ENCODE results near the gene NEU2. TPM values are rescaled to one million over a fixed set of nuclear protein-coding genes. Genes with fewer than 3 reads are reported as not detected.

The NEU2 gene
- total and polyA plus RNA-seq, 2 of the 13 experiments (the other 11 are each of a cell fraction or from before 2014, with no cell fraction given), result not detected

DNA sequence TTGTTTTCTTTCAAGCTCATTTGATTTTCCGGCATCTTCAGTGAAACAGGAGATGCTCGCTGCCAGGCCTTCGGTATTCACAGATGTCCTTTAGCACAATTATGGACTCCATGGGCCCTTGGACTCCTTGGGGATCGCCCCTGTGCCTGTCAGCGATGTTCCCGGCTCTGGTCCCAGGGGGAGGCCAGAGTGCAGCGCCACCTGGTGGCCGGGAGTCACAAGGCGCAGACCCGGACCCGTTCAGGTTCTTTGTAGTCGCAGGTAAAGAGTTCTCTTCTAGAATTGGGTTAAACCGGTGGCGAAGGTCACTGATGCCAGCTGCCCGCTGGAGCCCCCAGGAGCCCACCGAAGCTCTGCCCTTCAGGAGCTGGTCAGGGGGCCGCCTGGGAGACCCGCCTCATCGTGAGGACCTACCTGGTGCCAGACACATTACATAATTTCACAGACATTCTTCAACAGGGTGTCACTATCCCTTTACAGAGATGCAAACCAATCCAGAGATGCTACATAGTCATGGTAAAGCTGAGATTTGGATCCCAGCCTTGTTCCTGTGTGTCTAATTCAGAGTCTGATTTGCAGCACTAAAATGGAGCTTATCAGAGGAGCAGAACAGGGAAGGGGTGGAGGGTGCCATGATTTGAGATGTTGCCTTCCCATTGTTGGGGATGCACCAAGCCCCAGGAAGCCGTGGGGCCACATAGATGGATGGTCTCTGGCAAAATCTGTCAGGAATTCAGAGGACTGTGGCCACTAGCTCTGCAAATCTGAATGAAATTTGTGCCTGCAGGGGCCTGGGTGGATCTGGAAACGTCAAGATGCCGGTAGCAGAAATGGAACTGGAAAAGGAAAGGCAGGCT, 21.7 kb downstream of the NEU2 start (continued):
- TF ChIP-seq KLF15 (CRISPR knock-in tag; IDR thresholded peaks at IDR 0.05; ENCODE audit: borderline replicate concordance), result no peak
- no peak for TF ChIP-seq SCMH1 (CRISPR knock-in tag; IDR thresholded peaks at IDR 0.05; ENCODE audit: borderline replicate concordance)
- TF ChIP-seq ETV6 (CRISPR knock-in tag; conservative IDR thresholded peaks at IDR 0.05), result no peak
- TF ChIP-seq PCBP2 (optimal IDR thresholded peaks at IDR 0.05; ENCODE audit: low read depth, low read length, poor library complexity, severe bottlenecking), result no peak
- no peak for TF ChIP-seq ZKSCAN8 (CRISPR knock-in tag; IDR thresholded peaks at IDR 0.05; ENCODE audit: borderline replicate concordance)
- TF ChIP-seq ZNF547 (CRISPR knock-in tag; IDR thresholded peaks at IDR 0.05), result no peak
- TF ChIP-seq TOPORS (CRISPR knock-in tag; IDR thresholded peaks at IDR 0.05), result no peak
- TF ChIP-seq, protein P1, sequence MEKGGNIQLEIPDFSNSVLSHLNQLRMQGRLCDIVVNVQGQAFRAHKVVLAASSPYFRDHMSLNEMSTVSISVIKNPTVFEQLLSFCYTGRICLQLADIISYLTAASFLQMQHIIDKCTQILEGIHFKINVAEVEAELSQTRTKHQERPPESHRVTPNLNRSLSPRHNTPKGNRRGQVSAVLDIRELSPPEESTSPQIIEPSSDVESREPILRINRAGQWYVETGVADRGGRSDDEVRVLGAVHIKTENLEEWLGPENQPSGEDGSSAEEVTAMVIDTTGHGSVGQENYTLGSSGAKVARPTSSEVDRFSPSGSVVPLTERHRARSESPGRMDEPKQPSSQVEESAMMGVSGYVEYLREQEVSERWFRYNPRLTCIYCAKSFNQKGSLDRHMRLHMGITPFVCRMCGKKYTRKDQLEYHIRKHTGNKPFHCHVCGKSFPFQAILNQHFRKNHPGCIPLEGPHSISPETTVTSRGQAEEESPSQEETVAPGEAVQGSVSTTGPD (CRISPR knock-in tag; IDR thresholded peaks at IDR 0.05), result no peak
- TF ChIP-seq CCAR2 (optimal IDR thresholded peaks at IDR 0.05; ENCODE audit: low read depth, low read length), result no peak
- no peak for TF ChIP-seq ZNF143 (CRISPR knock-in tag; IDR thresholded peaks at IDR 0.05)
- no peak for TF ChIP-seq GTF2F1 (IDR thresholded peaks at IDR 0.05; ENCODE audit: low read length)
- no peak for TF ChIP-seq ATF1 (CRISPR knock-in tag; IDR thresholded peaks at IDR 0.05)
- TF ChIP-seq ZNF296 (CRISPR knock-in tag; conservative IDR thresholded peaks at IDR 0.05), result no peak
- no peak for TF ChIP-seq ZBTB8A (CRISPR knock-in tag; IDR thresholded peaks at IDR 0.05; ENCODE audit: borderline replicate concordance, low read depth)
- no peak for TF ChIP-seq ZNF34 (CRISPR knock-in tag; IDR thresholded peaks at IDR 0.05; ENCODE audit: borderline replicate concordance)
- TF ChIP-seq, protein P2, sequence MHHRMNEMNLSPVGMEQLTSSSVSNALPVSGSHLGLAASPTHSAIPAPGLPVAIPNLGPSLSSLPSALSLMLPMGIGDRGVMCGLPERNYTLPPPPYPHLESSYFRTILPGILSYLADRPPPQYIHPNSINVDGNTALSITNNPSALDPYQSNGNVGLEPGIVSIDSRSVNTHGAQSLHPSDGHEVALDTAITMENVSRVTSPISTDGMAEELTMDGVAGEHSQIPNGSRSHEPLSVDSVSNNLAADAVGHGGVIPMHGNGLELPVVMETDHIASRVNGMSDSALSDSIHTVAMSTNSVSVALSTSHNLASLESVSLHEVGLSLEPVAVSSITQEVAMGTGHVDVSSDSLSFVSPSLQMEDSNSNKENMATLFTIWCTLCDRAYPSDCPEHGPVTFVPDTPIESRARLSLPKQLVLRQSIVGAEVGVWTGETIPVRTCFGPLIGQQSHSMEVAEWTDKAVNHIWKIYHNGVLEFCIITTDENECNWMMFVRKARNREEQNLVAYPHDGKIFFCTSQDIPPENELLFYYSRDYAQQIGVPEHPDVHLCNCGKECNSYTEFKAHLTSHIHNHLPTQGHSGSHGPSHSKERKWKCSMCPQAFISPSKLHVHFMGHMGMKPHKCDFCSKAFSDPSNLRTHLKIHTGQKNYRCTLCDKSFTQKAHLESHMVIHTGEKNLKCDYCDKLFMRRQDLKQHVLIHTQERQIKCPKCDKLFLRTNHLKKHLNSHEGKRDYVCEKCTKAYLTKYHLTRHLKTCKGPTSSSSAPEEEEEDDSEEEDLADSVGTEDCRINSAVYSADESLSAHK (CRISPR knock-in tag; IDR thresholded peaks at IDR 0.05; ENCODE audit: borderline replicate concordance), result no peak
- TF ChIP-seq SETDB1 (CRISPR knock-in tag; IDR thresholded peaks at IDR 0.05; ENCODE audit: borderline replicate concordance), result no peak
- TF ChIP-seq, protein P3, sequence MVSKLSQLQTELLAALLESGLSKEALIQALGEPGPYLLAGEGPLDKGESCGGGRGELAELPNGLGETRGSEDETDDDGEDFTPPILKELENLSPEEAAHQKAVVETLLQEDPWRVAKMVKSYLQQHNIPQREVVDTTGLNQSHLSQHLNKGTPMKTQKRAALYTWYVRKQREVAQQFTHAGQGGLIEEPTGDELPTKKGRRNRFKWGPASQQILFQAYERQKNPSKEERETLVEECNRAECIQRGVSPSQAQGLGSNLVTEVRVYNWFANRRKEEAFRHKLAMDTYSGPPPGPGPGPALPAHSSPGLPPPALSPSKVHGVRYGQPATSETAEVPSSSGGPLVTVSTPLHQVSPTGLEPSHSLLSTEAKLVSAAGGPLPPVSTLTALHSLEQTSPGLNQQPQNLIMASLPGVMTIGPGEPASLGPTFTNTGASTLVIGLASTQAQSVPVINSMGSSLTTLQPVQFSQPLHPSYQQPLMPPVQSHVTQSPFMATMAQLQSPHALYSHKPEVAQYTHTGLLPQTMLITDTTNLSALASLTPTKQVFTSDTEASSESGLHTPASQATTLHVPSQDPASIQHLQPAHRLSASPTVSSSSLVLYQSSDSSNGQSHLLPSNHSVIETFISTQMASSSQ (IDR thresholded peaks at IDR 0.05; ENCODE audit: low read depth), result no peak
- TF ChIP-seq, protein P3 (CRISPR knock-in tag; IDR thresholded peaks at IDR 0.05; ENCODE audit: borderline replicate concordance), result no peak
- TF ChIP-seq, protein P4, sequence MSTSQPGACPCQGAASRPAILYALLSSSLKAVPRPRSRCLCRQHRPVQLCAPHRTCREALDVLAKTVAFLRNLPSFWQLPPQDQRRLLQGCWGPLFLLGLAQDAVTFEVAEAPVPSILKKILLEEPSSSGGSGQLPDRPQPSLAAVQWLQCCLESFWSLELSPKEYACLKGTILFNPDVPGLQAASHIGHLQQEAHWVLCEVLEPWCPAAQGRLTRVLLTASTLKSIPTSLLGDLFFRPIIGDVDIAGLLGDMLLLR (CRISPR knock-in tag; IDR thresholded peaks at IDR 0.05), result no peak

Measured in HepG2 (cell line).